HG03558 (cell line): ENCODE results near the gene UBQLN3.

Source experiments
- ATAC-seq: cut with Tn5 transposase; IDR thresholded peaks from one replicate; pipeline ENCODE4 v1.9.1; 2021; ENCODE audit warnings: moderate number of reproducible peaks; ENCODE audit not compliant: unreplicated experiment; ENCODE audit errors: extremely low read depth

UBQLN3 gene

GRCh38 chr11:5509803-5510202, at the start of gene UBQLN3:
Gene UBQLN3 (minus strand): TSS chr11:5509957. CDS start chr11:5509558, 399 bp downstream.
- no peak for ATAC-seq

GRCh38 chr11:5557751-5558150, 48.0 kb upstream of the UBQLN3 start:
- no peak for ATAC-seq

GRCh38 chr11:5556596-5557188, 46.9 kb upstream of the UBQLN3 start:
- no peak for ATAC-seq

GRCh38 chr11:5553343-5553742, 43.6 kb upstream of the UBQLN3 start:
- ATAC-seq, result no peak

- peak; percentile 52 for ATAC-seq
Measured at GRCh38 chr11:5550440-5551095, 40.8 kb upstream of the UBQLN3 start.

GRCh38 chr11:5548440-5548839, 38.7 kb upstream of the UBQLN3 start, which contains the start of gene OR52H1:
Gene OR52H1 (minus strand): TSS chr11:5548540. CDS start chr11:5545505, 3,035 bp downstream.
- ATAC-seq, result no peak

GRCh38 chr11:5547982-5548381, 38.2 kb upstream of the UBQLN3 start:
- no peak for ATAC-seq

- ATAC-seq, result no peak
Measured at GRCh38 chr11:5546457-5546856, 36.7 kb upstream of the UBQLN3 start.

- no peak for ATAC-seq
Measured at GRCh38 chr11:5541427-5541826, 31.7 kb upstream of the UBQLN3 start.

GRCh38 chr11:5536482-5536881, 26.7 kb upstream of the UBQLN3 start:
- no peak for ATAC-seq

GRCh38 chr11:5534046-5534445, 24.3 kb upstream of the UBQLN3 start:
- no peak for ATAC-seq

- ATAC-seq, result no peak
Measured at GRCh38 chr11:5531053-5531831, 21.5 kb upstream of the UBQLN3 start.

GRCh38 chr11:5528495-5528894, 18.7 kb upstream of the UBQLN3 start:
- no peak for ATAC-seq

GRCh38 chr11:5527716-5528115, 18.0 kb upstream of the UBQLN3 start:
- no peak for ATAC-seq

GRCh38 chr11:5524756-5525155, 15.0 kb upstream of the UBQLN3 start:
- ATAC-seq, result no peak

GRCh38 chr11:5522308-5522707, 12.6 kb upstream of the UBQLN3 start:
- ATAC-seq, result no peak

GRCh38 chr11:5521540-5521939, 11.8 kb upstream of the UBQLN3 start:
- ATAC-seq, result no peak

GRCh38 chr11:5516599-5516998, 6.8 kb upstream of the UBQLN3 start, which contains the start of gene UBQLNL:
Gene UBQLNL (minus strand): TSS chr11:5516699. CDS start chr11:5516441, 258 bp downstream.
- ATAC-seq, result no peak

GRCh38 chr11:5514841-5515240, 5.1 kb upstream of the UBQLN3 start:
- ATAC-seq, result no peak

- ATAC-seq, result no peak
Measured at GRCh38 chr11:5508605-5509004, 1.2 kb downstream of the UBQLN3 start.

GRCh38 chr11:5507933-5508305, 1.8 kb downstream of the UBQLN3 start:
- ATAC-seq, result no peak
